Activated CD4-positive, CD25-positive, alpha-beta regulatory T cell treated with anti-CD3 and anti-CD28 coated beads, Interleukin-2, amount 50 U/mL, for 24 hours (primary cell): Measurements from ENCODE around the gene CBR1.

Source experiments
- ATAC-seq, 2 donors: fragments of 150-1000 bp; cut with Tn5 transposase; one replicate each; pipeline ENCODE4 v1.10.0; 2021; ENCODE audit warnings: mild to moderate bottlenecking in 1 of 2, moderate library complexity in 1 of 2

CBR1 gene

DNA sequence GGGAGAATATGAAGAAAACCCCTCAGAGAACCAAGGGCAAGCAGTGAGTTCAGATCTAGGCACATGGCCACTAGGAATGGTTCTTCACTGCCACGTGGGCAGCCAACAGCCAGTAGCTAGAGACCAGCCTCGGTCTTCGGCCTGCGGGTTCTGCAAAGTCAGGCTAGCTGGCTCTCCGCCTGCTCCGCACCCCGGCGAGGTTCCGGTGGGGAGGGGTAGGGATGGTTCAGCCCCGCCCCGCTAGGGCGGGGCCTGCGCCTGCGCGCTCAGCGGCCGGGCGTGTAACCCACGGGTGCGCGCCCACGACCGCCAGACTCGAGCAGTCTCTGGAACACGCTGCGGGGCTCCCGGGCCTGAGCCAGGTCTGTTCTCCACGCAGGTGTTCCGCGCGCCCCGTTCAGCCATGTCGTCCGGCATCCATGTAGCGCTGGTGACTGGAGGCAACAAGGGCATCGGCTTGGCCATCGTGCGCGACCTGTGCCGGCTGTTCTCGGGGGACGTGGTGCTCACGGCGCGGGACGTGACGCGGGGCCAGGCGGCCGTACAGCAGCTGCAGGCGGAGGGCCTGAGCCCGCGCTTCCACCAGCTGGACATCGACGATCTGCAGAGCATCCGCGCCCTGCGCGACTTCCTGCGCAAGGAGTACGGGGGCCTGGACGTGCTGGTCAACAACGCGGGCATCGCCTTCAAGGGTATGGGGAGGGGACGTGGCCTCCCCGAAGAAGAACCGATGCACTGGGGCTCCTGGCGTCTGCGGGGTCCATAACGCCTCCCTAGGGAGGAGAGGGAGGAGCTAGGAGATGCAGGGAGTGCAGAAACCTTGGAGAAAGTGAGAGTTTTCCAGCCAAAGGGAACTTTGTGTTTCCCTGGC lies at the start of gene CBR1:
Gene CBR1, plus strand, starts transcription at position 312 of the 871 bp plus-strand sequence. Its CDS starts 92 bp downstream, at position 404.
- ATAC-seq = peak; percentile 99

GRCh38 chr21:36021251-36021837 lies 48.5 kb upstream of the CBR1 start:
- no peak for ATAC-seq

DNA sequence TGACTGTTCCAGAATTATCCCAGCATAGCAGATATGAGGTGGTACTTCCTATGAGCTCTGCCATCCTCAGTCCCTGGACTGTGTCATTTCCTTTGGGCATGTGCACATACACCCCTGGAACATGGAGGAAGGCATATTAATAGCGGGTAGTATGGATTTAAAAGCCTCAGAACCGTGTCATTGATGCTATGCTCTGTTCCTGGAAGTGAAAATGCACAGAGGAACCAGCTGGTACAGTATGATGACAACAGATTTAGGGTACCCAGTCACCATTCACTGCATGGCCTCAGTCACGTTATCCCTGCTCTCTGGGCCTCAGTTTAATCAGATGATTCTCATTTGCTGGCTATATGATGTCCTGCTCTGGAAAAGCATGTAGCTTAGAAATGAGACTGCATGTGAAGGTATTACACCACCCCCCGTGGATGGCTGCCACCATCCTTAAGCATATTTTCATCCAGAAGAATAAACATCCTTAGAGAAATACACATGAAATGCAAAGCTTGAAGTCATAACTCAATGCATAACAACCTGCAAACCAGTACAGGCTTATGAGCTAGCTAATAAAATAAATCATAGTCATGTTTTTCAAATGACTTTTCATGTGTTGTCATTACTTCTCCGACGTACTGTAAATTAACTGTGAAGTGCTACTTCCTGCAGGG lies 47.3 kb upstream of the CBR1 start:
- ATAC-seq = no peak

- no peak for ATAC-seq
Observed at GRCh38 chr21:36023092-36023480, 46.7 kb upstream of the CBR1 start.

- ATAC-seq = no peak
Observed at GRCh38 chr21:36024782-36025181, 45.0 kb upstream of the CBR1 start.

GRCh38 chr21:36027347-36027746 lies 42.5 kb upstream of the CBR1 start:
- no peak for ATAC-seq

DNA sequence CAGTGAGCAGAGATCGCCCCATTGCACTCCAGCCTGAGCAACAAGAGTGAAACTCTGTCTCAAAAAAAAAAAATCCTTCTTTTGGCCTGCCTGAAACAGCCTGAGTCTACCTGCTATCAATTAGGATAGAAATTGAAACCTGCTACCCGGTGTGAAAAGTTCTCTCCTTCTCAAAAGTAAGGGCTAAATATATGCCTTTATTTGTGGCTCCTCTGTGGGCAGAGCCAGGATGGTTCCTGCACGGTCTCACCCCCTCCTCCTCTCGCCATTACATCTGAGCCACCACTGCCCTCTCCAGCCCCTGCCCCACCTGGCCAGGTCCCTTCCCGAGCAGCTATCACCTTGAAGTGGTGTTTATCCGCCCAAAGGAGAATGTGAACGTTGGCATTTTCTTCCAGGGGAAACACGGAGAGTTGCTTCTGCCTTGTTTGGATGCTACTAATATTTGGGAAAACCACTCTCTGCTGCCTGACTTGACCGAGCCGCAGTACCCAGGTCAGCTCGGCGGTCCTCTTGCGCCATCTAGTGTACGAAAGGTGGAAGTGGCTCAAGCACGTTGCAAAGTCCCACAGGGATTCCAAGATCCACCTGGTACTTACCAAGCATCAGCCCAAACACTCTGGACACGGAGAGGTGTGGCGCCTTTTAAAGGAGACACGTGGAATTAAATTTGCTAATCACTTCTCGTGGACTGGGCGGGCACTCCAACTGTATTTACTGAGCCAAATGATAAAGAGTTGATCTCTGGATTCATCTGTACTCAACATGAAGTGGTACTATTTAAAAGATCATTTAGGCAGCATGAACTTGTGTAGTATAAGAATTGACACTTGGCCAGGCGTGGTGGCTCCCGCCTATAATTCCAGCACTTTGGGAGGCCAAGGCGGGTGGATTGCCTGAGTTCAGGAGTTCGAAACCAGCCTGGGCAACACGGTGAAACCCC lies 41.4 kb upstream of the CBR1 start:
- ATAC-seq = peak; percentile 70 to 87

DNA sequence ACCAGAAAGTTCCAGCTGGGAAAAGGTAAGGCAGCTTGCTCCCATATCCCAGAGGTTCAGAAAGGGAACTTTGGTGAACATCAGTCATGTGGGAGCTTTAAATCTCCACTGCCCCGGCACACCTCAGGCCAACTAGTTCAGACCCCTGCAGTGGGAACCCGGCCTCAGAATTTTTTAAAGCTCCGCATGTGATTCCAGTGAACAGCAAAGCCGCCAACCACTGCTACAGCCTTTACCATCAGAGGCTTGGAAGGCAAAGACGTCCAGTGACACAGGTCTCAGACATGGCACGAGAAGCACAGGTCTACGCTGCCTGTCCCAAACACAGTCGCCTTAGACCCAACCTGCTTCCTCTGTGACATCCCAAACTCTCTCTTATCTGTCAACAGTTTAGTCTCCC lies 40.5 kb upstream of the CBR1 start:
- ATAC-seq = no peak

DNA sequence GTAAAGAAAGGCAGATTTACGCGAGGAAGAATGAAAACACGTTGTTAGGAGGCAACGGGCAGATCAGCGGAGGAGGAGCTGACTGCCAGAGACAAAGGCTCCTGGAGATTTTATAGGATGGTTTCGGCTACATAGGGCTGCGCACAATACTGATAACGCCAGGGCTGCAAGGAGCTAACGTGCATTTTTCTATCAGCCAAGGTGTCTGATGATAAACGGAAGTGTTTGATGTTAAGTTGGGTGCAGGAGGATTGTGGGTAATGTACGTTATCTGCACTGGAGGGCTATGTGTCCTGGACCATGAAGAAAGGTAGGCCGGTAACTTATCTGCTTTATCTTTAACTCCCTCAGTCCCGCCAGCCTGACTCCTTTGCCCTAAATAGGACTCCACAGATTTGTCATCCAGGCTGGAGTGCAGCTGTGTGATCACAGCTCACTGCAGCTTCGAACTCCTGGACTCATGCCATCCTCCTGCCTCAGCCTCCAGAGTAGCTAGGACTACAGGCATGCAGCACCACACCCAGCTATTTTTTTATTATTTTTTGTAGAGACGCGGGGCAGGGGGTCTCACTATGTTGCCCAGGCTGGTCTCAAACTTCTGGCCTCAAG lies 39.1 kb upstream of the CBR1 start:
- no peak for ATAC-seq

DNA sequence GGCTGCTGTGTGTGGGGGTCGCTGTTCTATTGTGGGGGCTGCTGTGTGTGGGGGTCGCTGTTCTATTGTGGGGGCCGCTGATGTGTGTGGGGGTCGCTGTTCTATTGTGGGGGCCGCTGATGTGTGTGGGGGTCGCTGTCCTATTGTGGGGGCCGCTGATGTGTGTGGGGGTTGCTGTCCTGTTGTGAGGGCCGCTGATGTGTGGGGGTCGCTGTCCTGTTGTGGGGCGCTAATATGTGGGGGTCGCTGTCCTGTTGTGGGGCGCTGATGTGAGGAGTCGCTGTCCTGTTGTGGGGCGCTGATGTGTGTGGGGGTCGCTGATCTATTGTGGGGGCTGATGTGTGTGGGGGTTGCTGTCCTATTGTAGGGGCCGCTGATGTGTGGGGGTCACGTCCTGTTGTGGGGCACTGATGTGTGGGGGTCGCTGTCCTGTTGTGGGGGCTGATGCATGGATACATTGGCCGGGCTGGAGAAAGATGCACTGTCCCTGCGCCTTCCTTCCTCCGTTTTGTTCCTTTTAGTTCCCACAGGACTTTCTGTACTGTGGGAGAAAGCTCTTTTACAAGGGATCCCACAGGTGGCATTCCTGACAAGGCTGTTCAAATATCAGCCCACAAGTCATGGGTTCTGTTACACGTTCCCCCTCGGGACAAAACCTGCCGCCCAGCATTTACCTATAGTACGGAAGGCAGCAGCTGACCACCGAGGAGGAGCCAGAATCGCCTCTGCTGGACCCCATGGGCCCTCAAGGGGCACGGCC lies 37.0 kb upstream of the CBR1 start:
- ATAC-seq = no peak

- ATAC-seq = no peak
Observed at GRCh38 chr21:36034211-36034913, 35.5 kb upstream of the CBR1 start.

DNA sequence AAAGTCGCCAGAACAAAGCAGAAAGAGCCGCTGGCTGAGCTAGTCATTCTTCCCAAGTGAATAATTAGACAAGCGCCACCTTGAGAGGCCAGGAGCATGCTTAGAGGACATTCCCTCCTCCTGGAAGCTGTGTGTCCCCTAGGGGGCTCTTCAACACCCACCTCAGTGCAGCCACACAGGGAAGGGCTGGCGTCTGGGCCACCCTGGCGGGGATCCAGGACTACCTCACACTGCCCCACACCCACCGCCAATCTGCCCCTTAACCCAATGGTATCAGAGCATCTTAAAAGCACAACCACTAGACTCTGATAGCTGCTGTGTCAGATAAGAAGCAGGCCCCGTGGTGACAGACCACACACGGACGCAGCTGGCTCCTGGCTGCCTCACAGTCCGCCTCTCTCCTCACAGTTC lies 34.4 kb upstream of the CBR1 start:
- ATAC-seq = no peak

DNA sequence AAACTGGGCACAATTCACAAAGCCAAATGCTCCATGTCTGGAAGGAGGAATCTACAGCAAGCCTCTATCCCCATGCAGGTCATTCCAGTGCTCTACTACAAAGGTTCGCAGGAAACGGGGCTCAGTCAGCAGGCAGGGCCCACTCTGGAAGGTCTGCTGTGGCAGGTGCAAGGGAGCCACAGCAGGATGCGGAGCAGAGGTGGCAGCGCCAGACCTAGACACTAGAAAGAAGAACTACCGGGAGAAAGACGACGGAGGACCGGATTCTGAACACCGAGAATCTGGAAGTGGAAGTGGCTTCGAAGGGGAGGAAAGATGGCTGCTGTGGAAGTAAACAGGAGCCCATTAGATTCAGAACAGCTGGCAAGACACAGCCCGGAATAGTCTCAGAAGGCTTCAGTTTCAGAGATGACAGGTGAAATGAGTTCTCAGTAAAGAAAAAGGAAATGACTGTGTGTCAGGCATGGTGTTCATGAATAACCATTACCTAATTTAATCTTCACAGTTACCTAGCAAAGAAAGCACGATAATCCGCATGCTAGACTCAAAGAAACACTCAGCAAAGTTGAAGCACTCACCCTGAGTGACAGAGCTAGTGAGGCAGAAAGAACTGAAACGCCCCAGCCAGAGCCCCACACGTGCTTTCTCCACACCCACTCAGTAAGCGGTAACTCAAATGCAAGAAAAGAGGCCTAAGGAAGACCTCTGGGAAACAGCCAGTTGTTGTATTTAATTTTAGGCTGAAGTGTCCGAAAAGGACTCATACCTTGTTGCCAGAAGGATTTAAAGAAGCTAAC lies 30.9 kb upstream of the CBR1 start:
- no peak for ATAC-seq

GRCh38 chr21:36039861-36040260 lies 30.0 kb upstream of the CBR1 start:
- no peak for ATAC-seq

DNA sequence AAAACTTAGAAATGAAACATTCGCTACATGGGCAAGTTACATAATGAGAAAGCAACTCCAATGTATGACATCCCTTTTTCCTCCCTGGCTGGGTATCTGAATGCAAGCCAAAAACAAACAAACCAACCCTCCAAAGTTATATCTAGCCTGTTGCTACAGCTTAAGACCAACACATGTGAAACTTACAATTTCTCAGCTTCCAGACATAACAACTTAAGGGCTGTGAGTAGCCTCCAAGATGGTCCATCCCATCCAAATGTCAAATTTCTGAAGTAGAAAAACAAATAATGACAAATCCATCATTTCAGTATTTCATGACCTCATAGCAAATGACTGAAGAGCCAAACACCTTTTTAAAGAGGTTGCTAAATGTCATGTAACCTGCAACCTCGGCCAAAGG lies 29.4 kb upstream of the CBR1 start:
- no peak for ATAC-seq

GRCh38 chr21:36041910-36042309 lies 27.9 kb upstream of the CBR1 start:
- no peak for ATAC-seq

GRCh38 chr21:36044056-36044455 lies 25.8 kb upstream of the CBR1 start:
- no peak for ATAC-seq

DNA sequence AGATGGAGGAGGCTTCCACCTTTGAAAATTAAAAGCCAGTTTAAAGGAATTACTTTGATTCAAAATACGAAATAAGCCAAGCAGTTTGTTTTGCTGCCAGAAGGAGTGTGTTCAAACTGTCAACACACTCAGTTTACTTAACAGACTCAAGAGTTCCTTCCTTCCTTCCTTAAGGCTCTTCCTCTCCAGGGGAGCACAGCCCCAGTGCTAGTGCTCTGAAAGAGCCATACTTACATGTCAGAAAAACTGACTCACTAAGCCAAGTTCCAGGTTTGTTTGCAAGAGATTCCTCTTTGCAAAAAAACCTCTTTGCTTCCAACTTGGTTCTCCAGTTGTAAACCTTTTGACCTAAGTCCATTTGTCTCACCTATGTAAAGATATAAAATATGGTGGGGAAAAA lies 23.8 kb upstream of the CBR1 start:
- ATAC-seq = no peak

DNA sequence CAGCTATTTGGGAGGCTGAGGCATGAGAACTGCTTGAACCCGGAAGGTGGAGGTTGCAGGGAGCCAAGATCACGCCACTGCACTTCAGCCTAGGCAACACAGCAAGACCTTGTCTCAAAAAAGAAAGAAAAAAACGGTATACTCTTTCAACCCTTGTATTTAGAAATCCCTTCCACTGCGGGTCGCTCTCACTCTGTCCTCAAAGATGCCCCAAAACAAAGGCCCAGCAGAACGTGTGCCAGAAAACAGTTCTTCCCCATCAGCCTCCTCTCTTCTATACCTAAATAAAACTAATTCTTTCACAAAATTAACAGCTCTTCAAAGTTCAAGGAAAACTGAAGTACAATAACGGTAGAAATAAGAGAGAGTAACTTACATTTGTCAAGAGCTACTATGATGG lies 22.7 kb upstream of the CBR1 start:
- ATAC-seq = no peak

GRCh38 chr21:36048357-36048756 lies 21.5 kb upstream of the CBR1 start:
- no peak for ATAC-seq
